ENCODE results near the gene NEURL1B.

The NEURL1B gene

GRCh38 chr5:172739375-172739774, 98.3 kb downstream of the NEURL1B start:
- DNase-seq, result no peak

GRCh38 chr5:172740428-172741205, 99.6 kb downstream of the NEURL1B start:
- DNase-seq, result no peak
